GM18951 (cell line): ENCODE results near the gene HUNK.

ENCODE experiments used
- POLR2A ChIP-seq: IDR thresholded peaks from 4 replicates; pipeline ENCODE4 v1.6.1; 2011; ENCODE audit warnings: mild to moderate bottlenecking; ENCODE audit not compliant: insufficient read length, insufficient read depth; ENCODE audit errors: extremely low read depth
- in situ Hi-C: fragments of 300-500 bp; cut with MboI; formaldehyde crosslinking; loops from one replicate; pipeline ENCODE4 v1.12.0; 2022; ENCODE audit warnings: low sequenced_read_pairs, mixed read lengths, inconsistent platforms; ENCODE audit not compliant: unreplicated experiment

The HUNK gene

GRCh38 chr21:31855180-31855579, 17.6 kb upstream of the HUNK start:
- in situ Hi-C loops: loop anchor here (25.0 kb wide), 1 partner anchor 407 kb away; no protein-coding TSS in a partner anchor
- TF ChIP-seq POLR2A: no peak

DNA sequence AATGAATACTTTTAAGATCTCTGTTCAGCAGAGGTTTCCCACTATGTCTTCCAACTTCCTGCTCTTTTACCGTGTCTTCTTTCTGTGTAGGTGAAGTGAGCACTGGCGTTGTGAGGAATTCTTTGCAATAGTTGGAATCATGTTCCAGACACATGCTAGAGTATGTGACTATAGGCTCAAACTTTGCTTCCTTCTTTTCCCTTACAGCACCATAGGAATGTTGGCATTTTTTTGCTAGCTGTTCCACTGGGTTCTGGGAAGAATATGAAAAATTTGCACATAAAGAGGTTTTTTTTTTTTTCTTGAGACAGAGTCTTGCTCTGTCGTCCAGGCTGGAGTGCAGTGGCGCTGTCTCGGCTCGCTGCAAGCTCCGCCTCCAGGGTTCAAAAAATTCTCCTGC, 15.7 kb upstream of the HUNK start:
- TF ChIP-seq POLR2A: no peak
- in situ Hi-C loops: loop anchor here (25.0 kb wide), 1 partner anchor 405 kb away; no protein-coding TSS in a partner anchor

GRCh38 chr21:31857631-31858030, 15.2 kb upstream of the HUNK start:
- in situ Hi-C loops: loop anchor here (25.0 kb wide), 1 partner anchor 405 kb away; no protein-coding TSS in a partner anchor

DNA sequence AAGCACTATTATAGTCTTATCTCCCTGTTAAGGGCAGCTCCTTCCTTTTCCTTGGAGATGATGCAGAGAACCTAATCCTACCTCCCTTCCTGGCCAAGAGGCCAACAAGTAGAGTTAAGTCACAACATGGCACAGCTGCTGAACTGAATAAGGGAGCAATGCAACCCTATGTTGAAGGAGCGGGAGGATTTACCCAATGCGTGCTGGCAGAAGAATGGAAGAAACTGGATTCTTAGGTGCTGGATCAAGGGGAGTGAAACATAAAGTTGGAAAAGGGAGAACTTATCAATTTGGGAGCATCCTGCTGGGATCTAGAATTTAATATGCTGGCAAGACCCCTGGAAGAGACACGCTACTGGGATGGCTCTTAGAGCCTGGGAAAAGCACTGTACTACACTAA, 12.0 kb upstream of the HUNK start:
- in situ Hi-C loops: loop anchor here (25.0 kb wide), 1 partner anchor 401 kb away; no protein-coding TSS in a partner anchor
- TF ChIP-seq POLR2A: no peak

DNA sequence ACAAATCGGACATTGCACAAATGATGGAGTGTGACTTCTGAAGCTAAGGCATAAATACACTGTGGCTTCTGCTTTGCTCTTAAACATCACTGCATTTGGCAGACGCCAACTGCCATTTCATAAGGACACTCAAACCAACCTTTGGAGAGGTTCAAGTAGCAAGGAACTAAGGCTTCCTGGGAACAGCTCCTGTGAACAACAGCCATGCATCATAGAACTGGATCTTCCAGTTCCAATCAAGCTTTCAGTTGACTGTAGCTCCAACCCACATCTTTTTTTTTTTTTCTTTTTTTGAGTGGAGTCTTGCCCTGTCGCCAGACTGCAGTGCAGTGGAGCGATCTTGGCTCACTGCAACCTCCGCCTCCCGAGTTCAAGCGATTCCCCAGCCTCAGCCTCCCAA, 10.7 kb upstream of the HUNK start:
- in situ Hi-C loops: loop anchor here (25.0 kb wide), 1 partner anchor 400 kb away; no protein-coding TSS in a partner anchor
- TF ChIP-seq POLR2A: no peak

GRCh38 chr21:31865429-31865970, 7.3 kb upstream of the HUNK start:
- in situ Hi-C loops: loop anchor here (25.0 kb wide), 1 partner anchor 397 kb away; no protein-coding TSS in a partner anchor
- no peak for TF ChIP-seq POLR2A

GRCh38 chr21:31866077-31866511, 6.7 kb upstream of the HUNK start:
- no peak for TF ChIP-seq POLR2A
- in situ Hi-C loops: loop anchor here (25.0 kb wide), 1 partner anchor 396 kb away; no protein-coding TSS in a partner anchor

DNA sequence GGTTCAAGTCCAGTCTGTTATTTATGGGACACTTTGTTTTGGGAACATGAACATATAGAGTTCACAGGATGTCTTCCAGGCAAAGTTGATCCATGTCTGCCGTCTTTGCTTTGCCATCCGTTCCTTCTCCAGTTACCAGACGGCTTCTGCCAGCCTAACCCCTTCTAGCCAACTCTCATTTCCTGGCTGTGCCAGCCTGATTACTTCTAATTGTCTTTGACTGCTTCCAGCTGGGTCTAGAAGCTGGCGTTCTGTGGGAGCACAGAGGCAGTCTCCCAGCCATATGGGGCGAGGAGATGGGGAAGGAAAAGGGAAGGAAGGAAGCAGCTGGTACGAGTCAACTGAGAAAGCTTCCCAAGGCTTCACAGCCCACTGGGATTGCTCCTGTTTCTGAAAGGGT, 3.1 kb upstream of the HUNK start:
- TF ChIP-seq POLR2A: no peak
- in situ Hi-C loops: loop anchor here (25.0 kb wide), 1 partner anchor 393 kb away; no protein-coding TSS in a partner anchor

- TF ChIP-seq POLR2A: no peak
Measured at GRCh38 chr21:31870472-31871193, 2.2 kb upstream of the HUNK start.

GRCh38 chr21:31871371-31871770, 1.4 kb upstream of the HUNK start:
- in situ Hi-C loops: loop anchor here (25.0 kb wide), 1 partner anchor 391 kb away; no protein-coding TSS in a partner anchor

More at GRCh38 chr21:31870472-31871193, 2.2 kb upstream of the HUNK start:
- in situ Hi-C loops: loop anchor here (25.0 kb wide), 1 partner anchor 392 kb away; no protein-coding TSS in a partner anchor

DNA sequence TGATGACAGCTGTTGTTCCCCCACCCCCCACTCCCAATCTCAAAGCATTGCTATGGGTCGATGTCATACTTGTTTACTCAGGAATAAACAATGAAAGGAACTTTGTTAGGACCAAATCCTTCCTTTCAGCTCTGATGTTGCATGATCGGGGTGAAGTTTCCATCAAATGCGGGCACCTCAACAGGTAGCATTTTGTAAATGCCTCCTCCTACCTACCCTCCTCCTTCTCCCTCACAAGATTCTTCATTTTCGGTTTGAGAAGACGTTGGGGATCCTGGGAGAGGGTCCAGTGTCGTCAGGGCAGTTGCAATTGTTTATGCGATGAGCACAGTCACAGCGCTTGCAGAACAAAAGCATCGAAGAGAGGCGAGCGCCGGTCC, 758 bp upstream of the HUNK start:
- in situ Hi-C loops: loop anchor here (25.0 kb wide), 1 partner anchor 390 kb away; no protein-coding TSS in a partner anchor
- TF ChIP-seq POLR2A: no peak

GRCh38 chr21:31873275-31873695, 465 bp downstream of the HUNK start:
- in situ Hi-C loops: loop anchor here (25.0 kb wide), 1 partner anchor 389 kb away; no protein-coding TSS in a partner anchor
- no peak for TF ChIP-seq POLR2A

- no peak for TF ChIP-seq POLR2A
- in situ Hi-C loops: loop anchor here (25.0 kb wide), 1 partner anchor 388 kb away; no protein-coding TSS in a partner anchor
Measured at GRCh38 chr21:31873696-31874599, 1.1 kb downstream of the HUNK start.
